B cell (primary cell): Measurements from ENCODE around the gene RPS6KL1. TPM values are rescaled to one million over a fixed set of nuclear protein-coding genes. Genes with fewer than 3 reads are reported as not detected.

Experiments used
- ATAC-seq: fragments of 200-7000 bp; cut with Tn5 transposase; one replicate; pipeline ENCODE4 v1.10.0; 2021; ENCODE audit warnings: low read depth, mild to moderate bottlenecking, moderate number of reproducible peaks, moderate library complexity
- CTCF ChIA-PET: fragments of 350-600 bp; sonication (Branson Sonifier 250); formaldehyde crosslinking; loops from one replicate; lab custom pipeline; 2021; ENCODE audit warnings: antibody characterized with exemption, inconsistent platforms; lab: Charles Lee
- POLR2A ChIA-PET: fragments of 350-600 bp; sonication (Branson Sonifier 250); formaldehyde crosslinking; loops from one replicate; lab custom pipeline; 2021; ENCODE audit warnings: antibody characterized with exemption; lab: Charles Lee
- DNase-seq: peaks from one replicate; pipeline ENCODE4 v3.0.0; 2013
- H2AFZ ChIP-seq: 2 replicates; pipeline ENCODE4 v1.6.1; 2012; ENCODE audit warnings: mild to moderate bottlenecking, low read depth, low read length; ENCODE audit not compliant: insufficient read depth, poor library complexity, severe bottlenecking
- H3K27ac ChIP-seq, 2 donors: 1 replicate in 1 of 2; 2 replicates in 1 of 2; pipeline ENCODE4 v1.5.1; 2012 to 2013; ENCODE audit warnings: low read length in 2 of 2, mild to moderate bottlenecking in 2 of 2, moderate library complexity in 1 of 2
- H3K27me3 ChIP-seq, 4 experiments: fragments of 200-600 bp in 1 of 4; sonication (generic) in 1 of 4; replicated peaks in 1 of 4; 1 replicate in 2 of 4; 2 replicates in 2 of 4; pipeline versions ENCODE4 v1.6.1 to v1.7.0; 2013 to 2016; ENCODE audit warnings: low read length in 3 of 4, mild to moderate bottlenecking in 2 of 4, mixed read lengths in 1 of 4, moderate library complexity in 1 of 4; ENCODE audit not compliant: insufficient read depth in 4 of 4, control insufficient read depth in 3 of 4; ENCODE audit errors: control extremely low read depth in 1 of 4
- H3K36me3 ChIP-seq, 2 experiments: replicated peaks in 1 of 2; 1 replicate in 1 of 2; 2 replicates in 1 of 2; pipeline versions ENCODE4 v1.6.1 to v1.7.1; 2013; ENCODE audit warnings: low read length in 1 of 2; ENCODE audit not compliant: insufficient read depth in 2 of 2, control insufficient read depth in 1 of 2; ENCODE audit errors: control extremely low read depth in 1 of 2, extremely low read depth in 1 of 2
- H3K4me1 ChIP-seq, 2 donors: fragments of 200-600 bp in 1 of 2; sonication (generic) in 1 of 2; 1 replicate in 1 of 2; 2 replicates in 1 of 2; pipeline versions ENCODE4 v1.5.1 to v1.6.1; 2013 to 2017; ENCODE audit warnings: low read length in 2 of 2; ENCODE audit not compliant: control insufficient read depth in 2 of 2, insufficient read depth in 2 of 2
- H3K4me2 ChIP-seq: replicated peaks from 2 replicates; pipeline ENCODE3; 2012; ENCODE audit warnings: mild to moderate bottlenecking, low read depth, low read length; ENCODE audit not compliant: poor library complexity, severe bottlenecking
- H3K4me3 ChIP-seq, 5 experiments: fragments of 200-600 bp in 1 of 5; sonication (generic) in 1 of 5; 1 replicate in 3 of 5; 2 replicates in 2 of 5; pipeline versions ENCODE4 v1.5.1 to v1.7.0; 2011 to 2016; ENCODE audit warnings: low read length in 4 of 5, mild to moderate bottlenecking in 4 of 5, low read depth in 2 of 5, control low read depth in 1 of 5, moderate library complexity in 1 of 5; ENCODE audit not compliant: insufficient read depth in 1 of 5; ENCODE audit errors: control extremely low read depth in 1 of 5, extremely low read depth in 1 of 5
- H3K79me2 ChIP-seq: fragments of 200-600 bp; sonication (generic); one replicate; pipeline ENCODE4 v1.6.0; 2016; ENCODE audit warnings: low read length; ENCODE audit not compliant: control insufficient read depth, insufficient read depth
- H3K9ac ChIP-seq: fragments of 200-600 bp; sonication (generic); 2 replicates; pipeline ENCODE4 v1.6.1; 2017; ENCODE audit warnings: mild to moderate bottlenecking, low read length, moderate library complexity
- H3K9me3 ChIP-seq, 3 donors: one replicate each; pipeline versions ENCODE4 v1.6.1 to v1.7.1; 2013; ENCODE audit warnings: low read length in 2 of 3; ENCODE audit not compliant: control insufficient read depth in 2 of 3, insufficient read depth in 1 of 3; ENCODE audit errors: control extremely low read depth in 1 of 3
- H4K20me1 ChIP-seq: 2 replicates; pipeline ENCODE4 v1.6.0; 2012; ENCODE audit warnings: mild to moderate bottlenecking, low read length; ENCODE audit not compliant: insufficient read depth, control insufficient read depth, poor library complexity, severe bottlenecking
- H3K27ac Mint-ChIP-seq: one replicate; pipeline ENCODE4 v1.8.0; 2021; ENCODE audit warnings: mixed read lengths
- H3K27me3 Mint-ChIP-seq: one replicate; pipeline ENCODE4 v1.8.0; 2021; ENCODE audit warnings: mixed read lengths
- H3K4me1 Mint-ChIP-seq: one replicate; pipeline ENCODE4 v1.8.0; 2021; ENCODE audit warnings: mixed read lengths
- H3K4me3 Mint-ChIP-seq: one replicate; pipeline ENCODE4 v1.8.0; 2021; ENCODE audit warnings: mixed read lengths
- H3K9me3 Mint-ChIP-seq: one replicate; pipeline ENCODE4 v1.8.0; 2022; ENCODE audit warnings: mixed read lengths; ENCODE audit not compliant: insufficient read depth
- EZH2 ChIP-seq: IDR thresholded peaks from 2 replicates; pipeline ENCODE4 v1.6.1; 2012; ENCODE audit warnings: borderline replicate concordance, low read depth, mild to moderate bottlenecking, moderate library complexity, low read length; ENCODE audit not compliant: insufficient read depth, poor library complexity, severe bottlenecking
- WGBS: methylation state at CpG from one replicate; pipeline ENCODE4 v1.1.5; 2013; ENCODE audit warnings: missing lambda C conversion rate; ENCODE audit not compliant: insufficient coverage; 5-methylcytosine and 5-hydroxymethylcytosine counted together
- intact Hi-C: fragments of 100-400 bp; cut with micrococcal nuclease; formaldehyde crosslinking; loops from one replicate; pipeline ENCODE4 v1.10.0; 2022
- polyA plus RNA-seq: library from polyadenylated mRNA; depleted of rRNA; stranded (reverse); fragments of >200 nt; gene quantifications from 2 replicates; pipeline ENCODE4 v1.2.3, GENCODE V29; 2012
- total RNA-seq, 2 donors: library from RNA; stranded (reverse); fragments of 120-200 nt in 1 of 2; gene quantifications; 1 replicate in 1 of 2; 2 replicates in 1 of 2; pipeline versions ENCODE4 v1.2.3 to v1.2.4, GENCODE V29; 2013 to 2022
- TF ChIP-seq, protein P1 (sequence below): fragments of 200-600 bp; IDR thresholded peaks from one replicate; pipeline ENCODE4 v1.8.0; 2022; ENCODE audit warnings: antibody characterized with exemption, mild to moderate bottlenecking

Gene RPS6KL1
- total and polyA plus RNA-seq, 2 donors (not counting 1 experiment from before 2014, with no cell fraction given) = 3.4 to 4.4 TPM

GRCh38 chr14:74947353-74948227, 24.5 kb upstream of the RPS6KL1 start:
- no peak overlapping the region for H3K27ac Mint-ChIP-seq
- no peaks in the 10 kb centered on the region for H3K9me3 Mint-ChIP-seq
- DNase-seq = no peak
- TF ChIP-seq, protein P1, sequence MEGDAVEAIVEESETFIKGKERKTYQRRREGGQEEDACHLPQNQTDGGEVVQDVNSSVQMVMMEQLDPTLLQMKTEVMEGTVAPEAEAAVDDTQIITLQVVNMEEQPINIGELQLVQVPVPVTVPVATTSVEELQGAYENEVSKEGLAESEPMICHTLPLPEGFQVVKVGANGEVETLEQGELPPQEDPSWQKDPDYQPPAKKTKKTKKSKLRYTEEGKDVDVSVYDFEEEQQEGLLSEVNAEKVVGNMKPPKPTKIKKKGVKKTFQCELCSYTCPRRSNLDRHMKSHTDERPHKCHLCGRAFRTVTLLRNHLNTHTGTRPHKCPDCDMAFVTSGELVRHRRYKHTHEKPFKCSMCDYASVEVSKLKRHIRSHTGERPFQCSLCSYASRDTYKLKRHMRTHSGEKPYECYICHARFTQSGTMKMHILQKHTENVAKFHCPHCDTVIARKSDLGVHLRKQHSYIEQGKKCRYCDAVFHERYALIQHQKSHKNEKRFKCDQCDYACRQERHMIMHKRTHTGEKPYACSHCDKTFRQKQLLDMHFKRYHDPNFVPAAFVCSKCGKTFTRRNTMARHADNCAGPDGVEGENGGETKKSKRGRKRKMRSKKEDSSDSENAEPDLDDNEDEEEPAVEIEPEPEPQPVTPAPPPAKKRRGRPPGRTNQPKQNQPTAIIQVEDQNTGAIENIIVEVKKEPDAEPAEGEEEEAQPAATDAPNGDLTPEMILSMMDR = no peak
- TF ChIP-seq EZH2 = no peak
- Histone ChIP-seq H3K9me3 (no peaks in the 10 kb centered on the region), H3K9ac (no peak overlapping the region), H4K20me1 (no peaks in the 10 kb centered on the region), H3K27ac (no peak overlapping the region), H3K4me1 (peaks cover 16 to 20% of the 10 kb centered on the region in 2 donors), H3K79me2 (no peaks in the 10 kb centered on the region), H3K27me3 (peaks cover 0 to 3% (median 0%) of the 10 kb centered on the region in 4 experiments), H2AFZ (no peak overlapping the region), H3K36me3 (no peaks in the 10 kb centered on the region), H3K4me3 (no peak overlapping the region), H3K4me2 (no peak overlapping the region)
- ChIA-PET CTCF (interaction anchor here (0.9 to 6.7 kb wide), 11 partner anchors 10 to 356 kb away, joined by 3 to 71 read pairs (median 5); no protein-coding TSS in a partner anchor), POLR2A (no interaction called here)
- no peak for ATAC-seq
- intact Hi-C loops = loop anchor here (10.0 kb wide), 1 partner anchor 357 kb away; no protein-coding TSS in a partner anchor
- H3K4me3 Mint-ChIP-seq = no peak overlapping the region
- peaks cover 19% of the 10 kb centered on the region for H3K4me1 Mint-ChIP-seq
- peaks cover 3% of the 10 kb centered on the region for H3K27me3 Mint-ChIP-seq
- WGBS = 92% methylated on average over 8 of the region's 13 CpGs
